Mucosa of stomach (tissue), 1 donor: ENCODE data around the gene MARF1.
"Not testable (repeated sequence)": the region's sequence is repeated elsewhere in the genome, so short reads cannot be mapped to it uniquely, and the experiment has no call there.

Experiments
- H3K27me3 ChIP-seq: one replicate; pipeline ENCODE4 v1.7.0; 2013; ENCODE audit warnings: mild to moderate bottlenecking, low read length; ENCODE audit not compliant: control insufficient read depth, insufficient read depth
- H3K36me3 ChIP-seq: one replicate; pipeline ENCODE4 v1.7.0; 2013; ENCODE audit warnings: low read length; ENCODE audit not compliant: control insufficient read depth, insufficient read depth
- H3K4me1 ChIP-seq: one replicate; pipeline ENCODE4 v1.7.0; 2013; ENCODE audit warnings: mild to moderate bottlenecking, low read length; ENCODE audit not compliant: control insufficient read depth, insufficient read depth
- H3K4me3 ChIP-seq: one replicate; pipeline ENCODE4 v1.7.0; 2013; ENCODE audit warnings: low read length
- H3K9ac ChIP-seq: one replicate; pipeline ENCODE4 v1.7.0; 2013; ENCODE audit warnings: mild to moderate bottlenecking, low read length, moderate library complexity
- H3K9me3 ChIP-seq: one replicate; pipeline ENCODE4 v1.7.0; 2013; ENCODE audit warnings: mild to moderate bottlenecking, low read length, moderate library complexity; ENCODE audit not compliant: control insufficient read depth
- donor health status: Pancreatic carcinoma.

Gene MARF1

DNA sequence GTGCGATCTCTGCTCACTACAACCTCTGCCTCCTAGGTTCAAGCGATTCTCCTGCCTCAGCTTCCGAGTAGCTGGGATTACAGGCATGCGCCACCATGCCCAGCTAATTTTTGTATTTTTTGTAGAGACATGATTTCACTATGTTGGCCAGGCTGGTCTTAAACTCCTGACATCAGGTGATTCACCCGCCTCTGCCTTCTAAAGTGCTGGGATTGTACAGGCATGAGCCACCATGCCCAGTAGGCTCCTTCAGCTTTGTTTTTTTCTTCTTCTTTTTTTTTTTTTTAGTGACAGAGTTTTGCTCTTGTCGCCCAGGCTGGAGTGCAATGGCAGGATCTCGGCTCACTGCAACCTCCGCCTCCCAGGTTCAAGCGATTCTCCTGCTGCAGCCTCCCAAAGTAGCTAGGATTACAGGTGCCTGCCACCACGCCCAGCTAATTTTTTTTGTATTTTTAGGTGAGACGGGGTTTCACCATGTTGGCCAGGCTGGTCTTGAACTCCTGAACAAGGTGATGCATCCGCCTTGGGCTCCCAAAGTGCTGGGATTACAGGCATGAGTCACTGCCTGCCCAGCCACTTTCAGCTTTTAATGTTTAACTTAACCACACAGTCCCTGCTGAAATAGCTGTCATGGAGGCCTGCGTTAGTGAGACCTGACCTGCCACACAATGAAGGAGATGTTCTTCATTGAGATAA, 95.7 kb downstream of the MARF1 start:
- H3K9me3 ChIP-seq, H3K4me3 ChIP-seq, H3K4me1 ChIP-seq, H3K9ac ChIP-seq, H3K27me3 ChIP-seq, H3K36me3 ChIP-seq: not testable (repeated sequence)

DNA sequence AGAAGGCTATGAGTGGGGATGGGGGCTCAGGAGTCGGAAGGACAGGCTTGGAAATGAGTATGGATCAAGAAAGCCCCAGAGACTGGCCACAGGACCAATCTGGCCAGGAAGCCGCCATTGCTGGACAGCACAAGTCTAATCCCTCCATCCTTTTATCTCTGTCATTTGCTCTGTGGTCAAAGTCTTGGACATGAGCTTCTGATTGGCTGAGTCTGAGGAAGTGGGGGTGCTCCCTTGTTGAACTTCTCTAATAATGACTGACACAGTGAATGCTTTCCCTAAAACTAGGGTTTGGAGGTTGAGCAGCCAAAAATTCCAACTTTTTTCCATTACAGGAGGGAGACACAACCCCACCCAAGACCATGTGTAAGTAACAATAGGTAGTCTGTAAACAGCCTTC, 97.4 kb downstream of the MARF1 start:
- no peak overlapping the region for H3K9ac ChIP-seq
- H3K4me1 ChIP-seq, result no peaks in the 10 kb centered on the region
- no peaks in the 10 kb centered on the region for H3K27me3 ChIP-seq
- no peaks in the 10 kb centered on the region for H3K9me3 ChIP-seq
- no peaks in the 10 kb centered on the region for H3K36me3 ChIP-seq
- no peak overlapping the region for H3K4me3 ChIP-seq

DNA sequence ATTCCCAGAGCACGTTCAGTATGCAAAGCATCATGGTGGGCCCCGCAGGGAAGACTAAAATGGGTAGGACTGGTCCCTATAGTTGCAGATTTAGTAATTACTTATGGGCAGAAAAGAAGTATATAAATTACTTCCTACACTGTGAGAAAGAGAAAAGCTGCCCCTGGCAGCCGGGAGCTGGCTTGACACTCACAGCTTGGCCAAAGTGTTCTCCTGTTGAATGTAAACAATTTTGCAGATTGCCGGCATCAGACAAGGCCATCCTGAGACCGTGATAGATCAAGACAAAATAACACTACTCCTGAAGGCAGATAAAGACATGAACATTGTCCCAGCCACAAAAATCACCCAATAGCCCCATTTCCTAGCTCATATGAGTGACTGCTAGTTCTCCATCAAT, 98.5 kb downstream of the MARF1 start:
- Histone ChIP-seq H3K9ac (no peak overlapping the region), H3K4me1 (no peaks in the 10 kb centered on the region), H3K4me3 (no peak overlapping the region), H3K36me3 (no peaks in the 10 kb centered on the region), H3K9me3 (no peaks in the 10 kb centered on the region), H3K27me3 (no peaks in the 10 kb centered on the region)
